H9 (cell line): Measurements from ENCODE around the gene CCNY. TPM values are rescaled to one million over a fixed set of nuclear protein-coding genes. Genes with fewer than 3 reads are reported as not detected.

Experiments
- DNase-seq: peaks from one replicate; pipeline ENCODE4 v3.0.0-alpha.2; 2017
- H2AFZ ChIP-seq: one replicate; pipeline ENCODE4 v1.6.1; 2013; ENCODE audit warnings: mild to moderate bottlenecking, low read length, control low read depth, moderate library complexity
- H2AK5ac ChIP-seq: 2 replicates; pipeline ENCODE4 v1.6.1; 2013; ENCODE audit warnings: low read length, control low read depth, mixed read lengths; ENCODE audit not compliant: insufficient read length
- H2BK120ac ChIP-seq: one replicate; pipeline ENCODE4 v1.6.1; 2013; ENCODE audit warnings: low read depth, mild to moderate bottlenecking, low read length, control low read depth, inconsistent platforms; ENCODE audit not compliant: poor library complexity, severe bottlenecking
- H2BK12ac ChIP-seq: 2 replicates; pipeline ENCODE4 v1.6.1; 2013; ENCODE audit warnings: low read length, control low read depth, mixed read lengths, low read depth; ENCODE audit not compliant: insufficient read length
- H2BK15ac ChIP-seq: 2 replicates; pipeline ENCODE4 v1.6.1; 2013; ENCODE audit warnings: low read depth, low read length, control low read depth
- H2BK20ac ChIP-seq: one replicate; pipeline ENCODE4 v1.6.1; 2013; ENCODE audit warnings: low read depth, mild to moderate bottlenecking, low read length, control low read depth, inconsistent platforms; ENCODE audit not compliant: poor library complexity, severe bottlenecking
- H2BK5ac ChIP-seq: 2 replicates; pipeline ENCODE4 v1.6.1; 2013; ENCODE audit warnings: low read length, control low read depth, mixed read lengths; ENCODE audit not compliant: insufficient read length
- H3K14ac ChIP-seq: 2 replicates; pipeline ENCODE4 v1.6.1; 2013; ENCODE audit warnings: low read length, control low read depth; ENCODE audit not compliant: insufficient read depth
- H3K18ac ChIP-seq: 2 replicates; pipeline ENCODE4 v1.6.1; 2013; ENCODE audit warnings: low read depth, mild to moderate bottlenecking, mixed read lengths, low read length, control low read depth; ENCODE audit not compliant: insufficient read length
- H3K23ac ChIP-seq: 2 replicates; pipeline ENCODE4 v1.6.1; 2013; ENCODE audit warnings: low read length, control low read depth, mixed read lengths, low read depth; ENCODE audit not compliant: insufficient read length
- H3K23me2 ChIP-seq: 2 replicates; pipeline ENCODE4 v1.6.1; 2013; ENCODE audit warnings: low read depth, mild to moderate bottlenecking, mixed read lengths, low read length, control low read depth; ENCODE audit not compliant: insufficient read length, poor library complexity, severe bottlenecking
- H3K27ac ChIP-seq: 2 replicates; pipeline ENCODE4 v1.5.1; 2013; ENCODE audit warnings: low read length, control low read depth, mixed read lengths, low read depth; ENCODE audit not compliant: insufficient read length
- H3K27me3 ChIP-seq: 2 replicates; pipeline ENCODE4 v1.6.1; 2013; ENCODE audit warnings: low read length, control low read depth, inconsistent platforms; ENCODE audit not compliant: insufficient read depth
- H3K4ac ChIP-seq: 2 replicates; pipeline ENCODE4 v1.6.1; 2013; ENCODE audit warnings: low read depth, mild to moderate bottlenecking, control low read depth, inconsistent platforms, low read length, moderate library complexity
- H3K4me1 ChIP-seq: 2 replicates; pipeline ENCODE4 v1.6.1; 2013; ENCODE audit warnings: low read length, control low read depth, inconsistent platforms; ENCODE audit not compliant: insufficient read depth
- H3K4me2 ChIP-seq: 2 replicates; pipeline ENCODE4 v1.6.1; 2013; ENCODE audit warnings: low read length, control low read depth, mixed read lengths; ENCODE audit not compliant: insufficient read length, insufficient read depth
- H3K56ac ChIP-seq: 2 replicates; pipeline ENCODE4 v1.6.1; 2013; ENCODE audit warnings: low read depth, mild to moderate bottlenecking, mixed read lengths, low read length, control low read depth; ENCODE audit not compliant: insufficient read length
- H3K79me1 ChIP-seq: 2 replicates; pipeline ENCODE4 v1.6.1; 2013; ENCODE audit warnings: low read depth, mild to moderate bottlenecking, moderate library complexity, low read length, control low read depth, inconsistent platforms; ENCODE audit not compliant: insufficient read depth, poor library complexity, severe bottlenecking
- H3K79me2 ChIP-seq: 2 replicates; pipeline ENCODE4 v1.6.1; 2013; ENCODE audit warnings: low read length, control low read depth, inconsistent platforms; ENCODE audit not compliant: insufficient read depth
- H3K9ac ChIP-seq: 2 replicates; pipeline ENCODE4 v1.6.1; 2013; ENCODE audit warnings: low read length, control low read depth, mixed read lengths; ENCODE audit not compliant: insufficient read length; ENCODE audit errors: extremely low read depth
- H3K9me3 ChIP-seq: one replicate; pipeline ENCODE4 v1.6.1; 2013; ENCODE audit warnings: low read depth, low read length, inconsistent platforms; ENCODE audit not compliant: control insufficient read depth
- H3T11ph ChIP-seq: one replicate; pipeline ENCODE4 v1.6.1; 2013; ENCODE audit warnings: mild to moderate bottlenecking, low read length, control low read depth, inconsistent platforms
- H4K20me1 ChIP-seq: one replicate; pipeline ENCODE4 v1.6.1; 2013; ENCODE audit not compliant: control insufficient read depth, insufficient read length, insufficient read depth
- H4K5ac ChIP-seq: 2 replicates; pipeline ENCODE4 v1.6.1; 2013; ENCODE audit warnings: low read depth, mild to moderate bottlenecking, mixed read lengths, low read length, control low read depth; ENCODE audit not compliant: insufficient read length
- H4K8ac ChIP-seq: replicated peaks from 2 replicates; pipeline ENCODE4 v1.6.1; 2013; ENCODE audit warnings: low read length, control low read depth, mixed read lengths, low read depth; ENCODE audit not compliant: insufficient read length
- H4K91ac ChIP-seq: 2 replicates; pipeline ENCODE4 v1.6.1; 2013; ENCODE audit warnings: low read depth, mild to moderate bottlenecking, moderate library complexity, mixed read lengths, low read length, control low read depth; ENCODE audit not compliant: insufficient read length
- H3K27ac Mint-ChIP-seq, 3 experiments: 2 replicates in 2 of 3; 3 replicates in 1 of 3; pipeline ENCODE4 v1.8.0; 2020 to 2021; ENCODE audit warnings: mixed read lengths in 3 of 3, mild to moderate bottlenecking in 1 of 3, moderate library complexity in 1 of 3
- H3K27me3 Mint-ChIP-seq: 2 replicates; pipeline ENCODE4 v1.8.0; 2021; ENCODE audit warnings: low read depth, mild to moderate bottlenecking, moderate library complexity, mixed read lengths
- H3K36me3 Mint-ChIP-seq, 3 experiments: 2 replicates in 2 of 3; 3 replicates in 1 of 3; pipeline ENCODE4 v1.8.0; 2020 to 2021; ENCODE audit warnings: low read depth in 3 of 3, mixed read lengths in 3 of 3; ENCODE audit not compliant: insufficient read depth in 1 of 3
- H3K4me1 Mint-ChIP-seq, 2 experiments: 2 replicates each; pipeline ENCODE4 v1.8.0; 2020; ENCODE audit warnings: mixed read lengths in 2 of 2
- H3K4me3 Mint-ChIP-seq, 2 experiments: 2 replicates in 1 of 2; 3 replicates in 1 of 2; pipeline ENCODE4 v1.8.0; 2020 to 2021; ENCODE audit warnings: mild to moderate bottlenecking in 2 of 2, mixed read lengths in 2 of 2, moderate library complexity in 1 of 2
- H3K9me3 Mint-ChIP-seq, 2 experiments: 2 replicates in 1 of 2; 3 replicates in 1 of 2; pipeline ENCODE4 v1.8.0; 2020; ENCODE audit warnings: mild to moderate bottlenecking in 2 of 2, mixed read lengths in 2 of 2, moderate library complexity in 1 of 2
- CTCF ChIP-seq: fragments of 200-600 bp; sonication (generic); conservative IDR thresholded peaks from 3 replicates; pipeline ENCODE4 v1.8.0; 2021; ENCODE audit warnings: antibody characterized with exemption, mild to moderate bottlenecking
- WGBS: extraction: QIAGEN DNeasy Blood & Tissue Kit; methylation state at CpG from one replicate; pipeline ENCODE4 v1.1.7; 2013; ENCODE audit warnings: missing lambda C conversion rate, low lambda C conversion rate, mixed read lengths; ENCODE audit not compliant: insufficient read length; ENCODE audit errors: extremely low coverage; 5-methylcytosine and 5-hydroxymethylcytosine counted together
- total RNA-seq: library from RNA; stranded (reverse); gene quantifications from 2 replicates; pipeline ENCODE4 v1.2.1, GENCODE V29; 2021

The CCNY gene
- total RNA-seq, 1 experiment from 2014 or later, result 62.1 TPM

GRCh38 chr10:35294506-35294905 is 41.8 kb upstream of the CCNY start:
- Histone ChIP-seq H2BK5ac (no peak overlapping the region), H3K14ac (no peak overlapping the region), H3K27me3 (no peaks in the 10 kb centered on the region), H2BK12ac (no peak overlapping the region), H3K4me2 (no peak overlapping the region), H4K5ac (no peak overlapping the region), H2BK20ac (no peak overlapping the region), H2AFZ (no peak overlapping the region), H3K18ac (no peak overlapping the region), H3K56ac (no peak overlapping the region), H4K20me1 (no peaks in the 10 kb centered on the region), H2BK15ac (no peak overlapping the region), H2BK120ac (no peak overlapping the region), H3K4ac (no peak overlapping the region), H3K4me1 (no peaks in the 10 kb centered on the region), H3T11ph (no peak overlapping the region), H3K79me2 (no peaks in the 10 kb centered on the region), H3K79me1 (no peaks in the 10 kb centered on the region), H4K91ac (no peak overlapping the region), H3K9me3 (no peaks in the 10 kb centered on the region), H3K23ac (no peak overlapping the region), H3K23me2 (no peaks in the 10 kb centered on the region), H4K8ac (no peak overlapping the region), H3K9ac (no peak overlapping the region), H3K27ac (no peak overlapping the region), H2AK5ac (no peak overlapping the region)
- Mint-ChIP-seq H3K27ac (no peak overlapping the region), H3K4me1 (no peaks in the 10 kb centered on the region), H3K4me3 (no peak overlapping the region), H3K36me3 (no peaks in the 10 kb centered on the region), H3K9me3 (peaks cover 0 to 2% of the 10 kb centered on the region in 2 experiments; a peak in 2 of 5 replicates), H3K27me3 (peaks cover 3% of the 10 kb centered on the region)
- WGBS, result no CpG with 5 or more reads among the region's 1 CpG
- TF ChIP-seq CTCF, result no peak
- DNase-seq, result no peak
